ENCODE results near the gene C12orf75.

Gene C12orf75

GRCh38 chr12:105409801-105410471, 79.4 kb downstream of the C12orf75 start:
- peak; percentile 49 to 85 for DNase-seq (ENCODE audit: low read depth in 2 of 2)
- no peak for TF ChIP-seq CTCF (IDR thresholded peaks at IDR 0.05; ENCODE audit: low read depth, low read length)
- peak overlapping the region in 1 of 2 donors; percentile 21 for H3K4me3 ChIP-seq (replicated peaks in 1 of 2; ENCODE audit: low read depth in 2 of 2, low read length in 2 of 2)

GRCh38 chr12:105413911-105414487, 83.5 kb downstream of the C12orf75 start:
- no peak for DNase-seq (ENCODE audit: low read depth in 2 of 2)
- H3K4me3 ChIP-seq (replicated peaks in 1 of 2; ENCODE audit: low read depth in 2 of 2, low read length in 2 of 2): no peak overlapping the region
- no peak for TF ChIP-seq CTCF (IDR thresholded peaks at IDR 0.05; ENCODE audit: low read depth, low read length)

DNA sequence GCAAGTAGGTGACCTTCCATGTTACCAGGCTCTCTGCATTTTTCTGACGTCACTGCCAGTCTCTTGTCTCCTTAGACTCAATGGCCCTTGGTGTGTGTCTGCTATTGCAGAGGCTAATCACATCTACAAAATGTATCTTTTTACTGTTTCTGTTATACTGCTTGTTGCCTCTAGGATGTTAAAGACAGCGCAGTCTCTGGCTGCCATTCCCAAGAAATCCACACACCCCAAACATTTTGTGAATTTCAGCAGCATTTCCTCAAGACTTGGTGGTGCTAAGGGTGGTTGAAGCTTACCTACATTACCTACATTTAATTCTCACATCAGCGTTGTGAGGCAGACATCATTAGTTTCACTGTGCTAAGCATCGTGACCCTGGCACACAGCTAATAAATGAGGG, 87.2 kb downstream of the C12orf75 start:
- TF ChIP-seq CTCF (IDR thresholded peaks at IDR 0.05; ENCODE audit: low read depth, low read length): peak; percentile 2
- no peak for DNase-seq (ENCODE audit: low read depth in 2 of 2)
- H3K4me3 ChIP-seq (replicated peaks in 1 of 2; ENCODE audit: low read depth in 2 of 2, low read length in 2 of 2): no peak overlapping the region

- no peak overlapping the region for H3K4me3 ChIP-seq (replicated peaks in 1 of 2; ENCODE audit: low read depth in 2 of 2, low read length in 2 of 2)
- TF ChIP-seq CTCF (IDR thresholded peaks at IDR 0.05; ENCODE audit: low read depth, low read length): no peak
- DNase-seq (ENCODE audit: low read depth in 2 of 2): peak; percentile 67 to 83
Measured at GRCh38 chr12:105418229-105418628, 87.7 kb downstream of the C12orf75 start.

- no peak overlapping the region for H3K4me3 ChIP-seq (replicated peaks in 1 of 2; ENCODE audit: low read depth in 2 of 2, low read length in 2 of 2)
- no peak for DNase-seq (ENCODE audit: low read depth in 2 of 2)
- TF ChIP-seq CTCF (IDR thresholded peaks at IDR 0.05; ENCODE audit: low read depth, low read length): no peak
Measured at GRCh38 chr12:105418821-105419291, 88.4 kb downstream of the C12orf75 start.

DNA sequence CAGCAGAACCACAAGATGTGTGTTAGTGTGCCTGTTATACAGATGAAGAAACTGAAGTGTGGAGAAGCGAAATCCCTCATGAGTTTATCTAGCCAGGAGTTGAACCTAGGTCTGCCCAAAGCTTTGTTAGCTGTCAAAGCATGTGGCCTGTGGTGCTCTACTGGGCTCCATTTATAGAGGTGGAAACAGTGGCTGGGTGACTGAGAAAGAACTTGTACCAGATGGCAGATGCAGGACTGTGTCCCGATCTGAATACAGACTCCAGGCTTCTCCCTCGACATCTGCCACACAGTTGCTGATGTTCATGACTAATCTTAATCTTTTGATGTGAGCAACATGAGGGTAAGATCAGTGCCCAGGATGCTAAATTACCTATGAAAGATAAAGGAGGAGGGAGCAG, 89.1 kb downstream of the C12orf75 start:
- TF ChIP-seq CTCF (IDR thresholded peaks at IDR 0.05; ENCODE audit: low read depth, low read length): no peak
- no peak overlapping the region for H3K4me3 ChIP-seq (replicated peaks in 1 of 2; ENCODE audit: low read depth in 2 of 2, low read length in 2 of 2)

More for the DNA sequence above, 89.1 kb downstream of the C12orf75 start:
- DNase-seq (ENCODE audit: low read depth in 2 of 2): no peak

Measured in cardiac fibroblast (primary cell).